Erythroblast (primary cell): ENCODE data around the gene RALY.
"Not testable (repeated sequence)": the region's sequence is repeated elsewhere in the genome, so short reads cannot be mapped to it uniquely, and the experiment has no call there.

Source experiments
- DNase-seq, 2 experiments: peaks; one replicate each; lab custom pipeline; 2025; lab: John Stamatoyannopoulos, UW
- GATA1 ChIP-seq: IDR thresholded peaks from 2 replicates; pipeline ENCODE4 v1.6.1; 2011; ENCODE audit warnings: low read depth, mild to moderate bottlenecking, control low read depth, low read length, moderate library complexity
- POLR2A ChIP-seq: IDR thresholded peaks from 2 replicates; pipeline ENCODE4 v1.6.1; 2011; ENCODE audit warnings: mild to moderate bottlenecking, low read length

The RALY gene

GRCh38 chr20:34015401-34016335, 22.0 kb downstream of the RALY start:
- no peak for TF ChIP-seq GATA1
- no peak for TF ChIP-seq POLR2A
- DNase-seq: no peak

- TF ChIP-seq GATA1 (no peak), POLR2A (no peak)
- peak; percentile 59 to 69 for DNase-seq
Measured at GRCh38 chr20:34016736-34017135, 23.0 kb downstream of the RALY start.

- TF ChIP-seq POLR2A (no peak), GATA1 (no peak)
- no peak for DNase-seq
Measured at GRCh38 chr20:34017610-34018009, 23.9 kb downstream of the RALY start.

GRCh38 chr20:34018166-34018565, 24.5 kb downstream of the RALY start:
- DNase-seq: no peak
- TF ChIP-seq POLR2A (no peak), GATA1 (no peak)

- TF ChIP-seq POLR2A (no peak), GATA1 (no peak)
- peak; percentile 37 to 47 for DNase-seq
Measured at GRCh38 chr20:34022151-34022838, 28.6 kb downstream of the RALY start.

- DNase-seq: no peak
- TF ChIP-seq POLR2A (no peak), GATA1 (no peak)
Measured at GRCh38 chr20:34022839-34023234, 29.1 kb downstream of the RALY start.

- DNase-seq: no peak
- TF ChIP-seq GATA1 (no peak), POLR2A (no peak)
Measured at GRCh38 chr20:34023937-34024722, 30.4 kb downstream of the RALY start.

- no peak for TF ChIP-seq POLR2A
- TF ChIP-seq GATA1: no peak
- DNase-seq: no peak
Measured at GRCh38 chr20:34024723-34025351, 31.1 kb downstream of the RALY start.

- DNase-seq: not testable (repeated sequence)
Measured at GRCh38 chr20:34028013-34028412, 34.3 kb downstream of the RALY start.

- DNase-seq: no peak
- TF ChIP-seq GATA1 (no peak), POLR2A (no peak)
Measured at GRCh38 chr20:34029415-34029814, 35.7 kb downstream of the RALY start.

GRCh38 chr20:34030456-34030855, 36.7 kb downstream of the RALY start:
- TF ChIP-seq POLR2A: no peak
- TF ChIP-seq GATA1: no peak

GRCh38 chr20:34033903-34034302, 40.2 kb downstream of the RALY start:
- no peak for DNase-seq
- TF ChIP-seq GATA1 (no peak), POLR2A (no peak)

More at GRCh38 chr20:34030456-34030855, 36.7 kb downstream of the RALY start:
- no peak for DNase-seq

GRCh38 chr20:34037121-34037520, 43.4 kb downstream of the RALY start:
- peak; percentile 13 to 26 for DNase-seq
- TF ChIP-seq GATA1: no peak
- TF ChIP-seq POLR2A: no peak
